ENCODE measurements around the gene PABPN1L.

The PABPN1L gene

DNA sequence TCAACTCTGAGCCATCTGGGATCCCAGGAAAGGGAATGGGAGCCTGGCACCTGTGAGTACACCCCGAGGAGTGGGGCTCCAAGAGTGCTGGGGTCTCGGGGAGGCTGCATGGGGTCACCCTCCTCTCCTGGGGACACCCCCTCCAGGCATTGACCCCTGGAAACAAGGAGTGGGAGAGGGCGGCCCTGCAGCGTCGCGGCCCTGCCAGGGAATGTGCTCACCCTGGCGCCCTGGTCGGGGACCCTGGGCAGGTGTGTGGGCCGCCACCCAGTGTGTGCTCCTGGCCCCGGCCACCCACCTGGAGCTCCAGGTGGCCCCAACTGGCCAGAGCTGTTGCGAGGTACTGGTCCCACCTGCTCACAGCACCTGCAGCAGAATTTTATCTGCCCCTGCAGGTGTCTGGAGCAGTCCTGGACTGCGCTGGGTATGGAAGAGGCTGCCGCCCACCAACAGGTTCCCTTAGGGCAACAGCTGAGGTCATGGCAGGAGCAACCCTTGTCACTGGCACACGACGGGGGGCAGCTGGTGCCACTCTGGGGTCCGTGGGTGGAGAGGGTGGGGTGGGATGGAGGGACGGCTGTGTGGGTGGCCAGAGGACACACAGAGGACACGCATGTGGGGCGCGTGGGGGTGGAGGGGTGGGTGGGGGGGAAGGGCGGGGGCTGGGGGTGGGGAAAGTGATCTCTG is 5.4 kb upstream of the PABPN1L start:
- no peak for DNase-seq (ENCODE audit: low read depth)
- H3K4me3 ChIP-seq (ENCODE audit: low read length), result no peak overlapping the region
- TF ChIP-seq, protein P1, sequence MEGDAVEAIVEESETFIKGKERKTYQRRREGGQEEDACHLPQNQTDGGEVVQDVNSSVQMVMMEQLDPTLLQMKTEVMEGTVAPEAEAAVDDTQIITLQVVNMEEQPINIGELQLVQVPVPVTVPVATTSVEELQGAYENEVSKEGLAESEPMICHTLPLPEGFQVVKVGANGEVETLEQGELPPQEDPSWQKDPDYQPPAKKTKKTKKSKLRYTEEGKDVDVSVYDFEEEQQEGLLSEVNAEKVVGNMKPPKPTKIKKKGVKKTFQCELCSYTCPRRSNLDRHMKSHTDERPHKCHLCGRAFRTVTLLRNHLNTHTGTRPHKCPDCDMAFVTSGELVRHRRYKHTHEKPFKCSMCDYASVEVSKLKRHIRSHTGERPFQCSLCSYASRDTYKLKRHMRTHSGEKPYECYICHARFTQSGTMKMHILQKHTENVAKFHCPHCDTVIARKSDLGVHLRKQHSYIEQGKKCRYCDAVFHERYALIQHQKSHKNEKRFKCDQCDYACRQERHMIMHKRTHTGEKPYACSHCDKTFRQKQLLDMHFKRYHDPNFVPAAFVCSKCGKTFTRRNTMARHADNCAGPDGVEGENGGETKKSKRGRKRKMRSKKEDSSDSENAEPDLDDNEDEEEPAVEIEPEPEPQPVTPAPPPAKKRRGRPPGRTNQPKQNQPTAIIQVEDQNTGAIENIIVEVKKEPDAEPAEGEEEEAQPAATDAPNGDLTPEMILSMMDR (conservative IDR thresholded peaks at IDR 0.05; ENCODE audit: low read length), result no peak

DNA sequence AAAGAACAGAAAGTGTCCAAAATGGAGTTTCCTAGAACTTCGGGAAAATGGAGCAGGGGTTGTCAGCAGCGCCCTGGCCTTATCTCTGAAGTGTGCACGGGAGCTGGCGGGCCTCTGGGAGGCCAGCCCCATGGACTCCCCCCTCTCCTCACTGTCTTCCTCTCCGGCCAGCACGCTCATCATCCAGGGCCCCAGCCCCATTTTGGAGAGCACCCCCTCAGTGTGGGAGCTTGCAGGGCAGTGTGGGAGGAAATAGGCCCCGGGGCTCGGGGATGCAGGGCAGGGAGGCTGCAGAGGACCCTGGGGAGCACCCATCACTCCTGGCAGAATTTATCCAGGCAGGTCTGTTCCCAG is 4.9 kb upstream of the PABPN1L start:
- no peak overlapping the region for H3K4me3 ChIP-seq (ENCODE audit: low read length)
- TF ChIP-seq, protein P1 (conservative IDR thresholded peaks at IDR 0.05; ENCODE audit: low read length), result no peak
- DNase-seq (ENCODE audit: low read depth), result no peak

DNA sequence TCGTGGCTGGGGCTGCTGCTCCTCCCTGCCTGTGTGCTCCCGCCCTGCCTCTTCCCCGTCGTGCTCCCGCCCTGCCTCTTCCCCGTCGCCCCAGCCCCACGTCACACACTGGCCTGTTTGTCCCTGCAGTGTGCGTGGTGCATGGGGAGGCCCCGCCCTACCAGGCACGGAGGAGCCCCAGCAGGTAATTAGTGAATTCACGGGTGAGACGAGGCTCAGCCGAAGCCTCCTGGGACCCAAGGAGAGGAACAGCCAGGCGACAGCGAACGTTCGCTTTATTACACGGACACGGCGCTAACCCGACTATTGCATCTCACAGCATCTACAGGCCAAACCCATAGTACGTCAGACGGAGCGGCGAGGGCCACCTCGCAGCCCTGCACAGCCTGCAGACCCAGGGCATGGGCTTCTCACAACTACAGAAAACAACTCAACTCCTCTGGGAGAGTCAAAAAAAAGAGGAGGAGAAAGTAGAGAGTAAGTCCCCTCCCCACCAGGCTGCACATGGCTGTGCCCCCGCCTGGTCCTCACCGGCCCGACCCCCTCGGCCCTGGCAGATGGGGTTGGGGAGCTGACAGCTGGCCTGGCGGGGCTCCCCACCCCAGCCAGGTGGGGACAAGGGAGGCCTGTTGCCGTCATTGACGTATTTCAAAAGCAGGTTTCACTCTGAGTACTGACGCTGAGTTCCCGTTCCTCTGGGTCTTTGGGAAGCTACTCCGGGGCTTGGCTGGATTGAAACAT is 4.3 kb upstream of the PABPN1L start:
- no peak for DNase-seq (ENCODE audit: low read depth)
- H3K4me3 ChIP-seq (ENCODE audit: low read length), result no peak overlapping the region
- TF ChIP-seq, protein P1 (conservative IDR thresholded peaks at IDR 0.05; ENCODE audit: low read length), result no peak

DNA sequence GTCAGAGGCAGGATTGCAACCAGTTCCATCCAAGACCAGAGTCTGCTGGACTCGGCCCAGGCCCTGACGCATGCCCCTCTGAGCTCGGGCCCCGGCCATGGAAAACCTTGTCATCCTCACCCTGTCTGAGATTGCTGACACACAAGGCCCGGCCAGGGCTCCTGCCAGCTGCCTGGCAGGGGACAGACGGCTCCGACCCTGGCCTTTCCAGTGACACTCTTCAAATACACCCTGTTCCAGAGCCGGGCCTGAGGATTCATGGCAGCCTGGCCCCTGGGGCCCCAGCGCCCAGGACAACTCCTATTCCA is 3.2 kb upstream of the PABPN1L start:
- H3K4me3 ChIP-seq (ENCODE audit: low read length), result no peak overlapping the region
- TF ChIP-seq, protein P1 (conservative IDR thresholded peaks at IDR 0.05; ENCODE audit: low read length), result no peak
- DNase-seq (ENCODE audit: low read depth), result no peak

DNA sequence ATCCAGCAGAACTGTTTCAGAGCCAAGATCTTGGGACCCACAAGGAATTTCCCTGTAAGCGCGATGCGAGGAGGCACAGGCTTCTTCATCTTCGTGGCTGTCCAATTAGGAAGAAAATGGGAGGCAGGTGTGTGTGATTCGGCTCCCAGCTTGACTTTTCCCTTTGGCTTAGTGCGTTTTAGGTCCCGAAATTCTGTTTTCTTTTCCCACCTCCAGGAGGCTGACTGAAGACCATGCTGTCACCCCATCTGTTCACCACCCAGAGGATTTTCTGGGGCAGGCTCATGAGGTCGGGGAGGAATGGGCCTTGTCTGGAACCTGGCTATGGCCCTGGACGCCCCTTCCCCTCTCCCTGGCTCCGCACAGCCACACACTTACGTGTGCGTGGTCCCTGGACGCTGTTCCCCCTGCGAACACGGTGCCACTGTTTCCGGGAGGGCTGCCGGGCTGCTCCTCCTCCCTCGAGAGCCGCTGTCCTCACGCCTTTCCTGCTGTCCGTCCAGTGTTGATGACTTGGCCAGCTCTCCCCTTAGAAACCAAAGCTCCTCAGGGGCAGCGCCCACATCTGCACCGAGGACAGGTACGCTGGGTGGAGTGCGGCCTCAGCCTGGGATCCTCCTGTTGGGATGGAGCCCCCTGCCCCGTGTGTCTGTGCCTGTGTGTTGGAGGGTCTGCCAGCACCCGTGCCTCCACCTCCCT is 2.7 kb upstream of the PABPN1L start:
- no peak overlapping the region for H3K4me3 ChIP-seq (ENCODE audit: low read length)
- TF ChIP-seq, protein P1 (conservative IDR thresholded peaks at IDR 0.05; ENCODE audit: low read length), result no peak
- no peak for DNase-seq (ENCODE audit: low read depth)

DNA sequence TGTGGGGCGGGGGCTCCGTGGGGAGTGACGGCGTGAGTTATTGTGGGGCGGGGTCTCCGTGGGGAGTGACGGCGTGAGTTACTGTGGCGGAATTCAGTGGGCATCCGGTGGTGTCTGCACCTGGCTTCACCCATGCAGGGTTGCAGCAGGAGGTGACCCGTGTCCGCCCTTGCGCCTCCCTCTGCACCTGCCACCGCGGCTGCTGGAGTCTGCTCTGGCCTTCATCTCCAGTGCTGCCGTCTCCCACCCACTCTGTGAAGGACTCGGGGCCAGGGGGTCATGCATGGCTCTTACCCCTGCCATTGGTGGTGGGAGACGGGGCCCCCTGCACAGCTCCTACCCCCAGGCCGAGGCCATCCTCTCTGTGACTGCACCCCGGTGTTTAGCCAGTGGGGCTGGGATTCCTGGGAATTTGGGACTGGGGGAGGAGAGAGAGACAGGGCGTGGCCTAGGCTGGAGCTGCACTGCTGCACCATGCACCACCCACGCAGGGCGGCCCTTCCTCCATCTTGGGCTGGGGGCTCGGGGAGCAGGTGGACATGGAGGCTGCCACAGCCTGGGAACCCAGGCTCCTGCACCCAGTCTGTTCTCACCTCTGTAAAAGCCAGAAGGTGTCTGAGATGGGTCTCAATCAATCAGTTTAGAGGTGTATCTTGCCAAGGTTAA is 1.3 kb upstream of the PABPN1L start:
- TF ChIP-seq, protein P1 (conservative IDR thresholded peaks at IDR 0.05; ENCODE audit: low read length), result no peak
- no peak for DNase-seq (ENCODE audit: low read depth)
- no peak overlapping the region for H3K4me3 ChIP-seq (ENCODE audit: low read length)
